HepG2 (cell line): ENCODE results near the gene WDR5B. TPM values are rescaled to one million over a fixed set of nuclear protein-coding genes. Genes with fewer than 3 reads are reported as not detected.

ENCODE experiments used
- ATF3 ChIP-seq: sonication (generic); formaldehyde crosslinking; IDR thresholded peaks from 2 replicates; pipeline ENCODE4 v1.4.0; 2020; ENCODE audit warnings: missing genetic modification reagents
- CCAR2 ChIP-seq: fragments of 200-400 bp; formaldehyde crosslinking; optimal IDR thresholded peaks from 2 replicates; pipeline ENCODE3; 2018; ENCODE audit warnings: low read depth, mild to moderate bottlenecking, low read length, moderate library complexity
- CEBPG ChIP-seq: IDR thresholded peaks from 2 replicates; pipeline ENCODE4 v1.6.1; 2016
- CSRNP1 ChIP-seq: sonication (generic); formaldehyde crosslinking; IDR thresholded peaks from 2 replicates; pipeline ENCODE4 v1.8.1; 2023; ENCODE audit warnings: mild to moderate bottlenecking, missing genetic modification reagents
- ELF1 ChIP-seq: sonication (generic); formaldehyde crosslinking; IDR thresholded peaks from 2 replicates; pipeline ENCODE4 v1.4.0; 2020; ENCODE audit warnings: missing genetic modification reagents
- NFRKB ChIP-seq: fragments of 450-650 bp; IDR thresholded peaks from 2 replicates; pipeline ENCODE4 v1.6.1; 2017
- RFX5 ChIP-seq: IDR thresholded peaks from 2 replicates; pipeline ENCODE4 v1.6.1; 2011; ENCODE audit warnings: low read depth, low read length, improper control_type of control experiment
- SIN3A ChIP-seq: IDR thresholded peaks from 2 replicates; pipeline ENCODE4 v1.6.1; 2011; ENCODE audit warnings: low read depth, mild to moderate bottlenecking, control low read depth, low read length, borderline replicate concordance
- TARDBP ChIP-seq: sonication (generic); formaldehyde crosslinking; IDR thresholded peaks from 2 replicates; pipeline ENCODE4 v1.8.0; 2022; ENCODE audit warnings: mild to moderate bottlenecking, missing genetic modification reagents
- TCF7 ChIP-seq: sonication (generic); IDR thresholded peaks from 2 replicates; pipeline ENCODE4 v1.6.1; 2016; ENCODE audit warnings: antibody characterized with exemption, low read depth
- TEAD2 ChIP-seq: sonication (generic); formaldehyde crosslinking; IDR thresholded peaks from 2 replicates; pipeline ENCODE4 v1.9.0; 2021; ENCODE audit warnings: missing genetic modification reagents
- TOE1 ChIP-seq: sonication (generic); formaldehyde crosslinking; IDR thresholded peaks from 2 replicates; pipeline ENCODE4 v1.4.0; 2020; ENCODE audit warnings: mild to moderate bottlenecking, missing genetic modification reagents
- ZBTB44 ChIP-seq: sonication (generic); formaldehyde crosslinking; IDR thresholded peaks from 2 replicates; pipeline ENCODE4 v1.4.0; 2020; ENCODE audit warnings: missing genetic modification reagents
- ZFP82 ChIP-seq: sonication (generic); formaldehyde crosslinking; IDR thresholded peaks from 2 replicates; pipeline ENCODE4 v1.5.1; 2020; ENCODE audit warnings: mild to moderate bottlenecking, missing genetic modification reagents, borderline replicate concordance
- ZNF224 ChIP-seq: sonication (generic); formaldehyde crosslinking; IDR thresholded peaks from 2 replicates; pipeline ENCODE4 v1.5.0; 2020; ENCODE audit warnings: mild to moderate bottlenecking, missing genetic modification reagents
- ZNF468 ChIP-seq: sonication (generic); formaldehyde crosslinking; IDR thresholded peaks from 2 replicates; pipeline ENCODE4 v1.8.0; 2022; ENCODE audit warnings: mild to moderate bottlenecking, moderate library complexity, missing genetic modification reagents
- ZNF547 ChIP-seq: sonication (generic); formaldehyde crosslinking; IDR thresholded peaks from 2 replicates; pipeline ENCODE4 v1.5.1; 2020; ENCODE audit warnings: mild to moderate bottlenecking, missing genetic modification reagents
- ZNF564 ChIP-seq: sonication (generic); formaldehyde crosslinking; IDR thresholded peaks from 2 replicates; pipeline ENCODE4 v1.8.1; 2023; ENCODE audit warnings: mild to moderate bottlenecking, missing genetic modification reagents
- ZNF674 ChIP-seq: sonication (generic); formaldehyde crosslinking; IDR thresholded peaks from 2 replicates; pipeline ENCODE4 v1.5.0; 2020; ENCODE audit warnings: low read depth, mild to moderate bottlenecking, missing genetic modification reagents
- ZNF709 ChIP-seq: sonication (generic); formaldehyde crosslinking; IDR thresholded peaks from 2 replicates; pipeline ENCODE4 v1.5.0; 2020; ENCODE audit warnings: mild to moderate bottlenecking, missing genetic modification reagents
- ZNF740 ChIP-seq: sonication (generic); formaldehyde crosslinking; IDR thresholded peaks from 2 replicates; pipeline ENCODE4 v1.4.0; 2020; ENCODE audit warnings: missing genetic modification reagents
- polyA plus RNA-seq, 8 experiments: library from polyadenylated mRNA; depleted of rRNA in 3 of 8; stranded (reverse) in 7 of 8; unstranded in 1 of 8; fragments of >200 nt; fragmentation: Illumina TruSeq in 4 of 8; extraction: Trizol in 4 of 8; gene quantifications; 2 replicates each; pipeline versions ENCODE4 v1.2.1 to v1.2.3, GENCODE V29; 2011 to 2016; ENCODE audit warnings: low read depth in 4 of 8, missing spikeins in 1 of 8, mixed read lengths in 1 of 8; ENCODE audit not compliant: insufficient read depth in 1 of 8
- total RNA-seq, 5 experiments: library from RNA; depleted of rRNA; stranded (reverse); fragments of >200 nt; fragmentation: Illumina TruSeq; extraction: Trizol; gene quantifications; 2 replicates each; pipeline ENCODE4 v1.2.3, GENCODE V29; 2016; ENCODE audit warnings: low read depth in 1 of 5
- TF ChIP-seq, protein P1 (sequence below): sonication (generic); formaldehyde crosslinking; IDR thresholded peaks from 2 replicates; pipeline ENCODE4 v1.5.0; 2020; ENCODE audit warnings: mild to moderate bottlenecking, missing genetic modification reagents, borderline replicate concordance

WDR5B gene
- total and polyA plus RNA-seq, 2 of the 13 experiments (the other 11 are each of a cell fraction or from before 2014, with no cell fraction given): 2.5 to 3.6 TPM

GRCh38 chr3:122383771-122384697 lies 31.8 kb downstream of the WDR5B start, which contains the start of gene FAM162A (continued):
- TF ChIP-seq TEAD2: no peak
- TF ChIP-seq ZNF224 (CRISPR knock-in tag): peak; percentile 80; the same call in 1 of the 2 replicates
- peak; percentile 45; the same call in 1 of the 2 replicates for TF ChIP-seq ELF1
- peak; percentile 77; the same call in 1 of the 2 replicates for TF ChIP-seq ZNF740 (CRISPR knock-in tag)
- TF ChIP-seq CCAR2: no peak
- TF ChIP-seq TARDBP (CRISPR knock-in tag): peak; percentile 91
- peak; percentile 94 for TF ChIP-seq SIN3A
- peak; percentile 90; the same call in 1 of the 2 replicates for TF ChIP-seq ZNF564 (CRISPR knock-in tag)
- peak; percentile 82 for TF ChIP-seq ZBTB44 (CRISPR knock-in tag)
- TF ChIP-seq CEBPG (CRISPR knock-in tag): peak; percentile 55
- TF ChIP-seq RFX5: peak; percentile 45; the same call in 1 of the 2 replicates
- no peak for TF ChIP-seq ZNF468 (CRISPR knock-in tag)
- TF ChIP-seq ZFP82: no peak
- TF ChIP-seq, protein P1, sequence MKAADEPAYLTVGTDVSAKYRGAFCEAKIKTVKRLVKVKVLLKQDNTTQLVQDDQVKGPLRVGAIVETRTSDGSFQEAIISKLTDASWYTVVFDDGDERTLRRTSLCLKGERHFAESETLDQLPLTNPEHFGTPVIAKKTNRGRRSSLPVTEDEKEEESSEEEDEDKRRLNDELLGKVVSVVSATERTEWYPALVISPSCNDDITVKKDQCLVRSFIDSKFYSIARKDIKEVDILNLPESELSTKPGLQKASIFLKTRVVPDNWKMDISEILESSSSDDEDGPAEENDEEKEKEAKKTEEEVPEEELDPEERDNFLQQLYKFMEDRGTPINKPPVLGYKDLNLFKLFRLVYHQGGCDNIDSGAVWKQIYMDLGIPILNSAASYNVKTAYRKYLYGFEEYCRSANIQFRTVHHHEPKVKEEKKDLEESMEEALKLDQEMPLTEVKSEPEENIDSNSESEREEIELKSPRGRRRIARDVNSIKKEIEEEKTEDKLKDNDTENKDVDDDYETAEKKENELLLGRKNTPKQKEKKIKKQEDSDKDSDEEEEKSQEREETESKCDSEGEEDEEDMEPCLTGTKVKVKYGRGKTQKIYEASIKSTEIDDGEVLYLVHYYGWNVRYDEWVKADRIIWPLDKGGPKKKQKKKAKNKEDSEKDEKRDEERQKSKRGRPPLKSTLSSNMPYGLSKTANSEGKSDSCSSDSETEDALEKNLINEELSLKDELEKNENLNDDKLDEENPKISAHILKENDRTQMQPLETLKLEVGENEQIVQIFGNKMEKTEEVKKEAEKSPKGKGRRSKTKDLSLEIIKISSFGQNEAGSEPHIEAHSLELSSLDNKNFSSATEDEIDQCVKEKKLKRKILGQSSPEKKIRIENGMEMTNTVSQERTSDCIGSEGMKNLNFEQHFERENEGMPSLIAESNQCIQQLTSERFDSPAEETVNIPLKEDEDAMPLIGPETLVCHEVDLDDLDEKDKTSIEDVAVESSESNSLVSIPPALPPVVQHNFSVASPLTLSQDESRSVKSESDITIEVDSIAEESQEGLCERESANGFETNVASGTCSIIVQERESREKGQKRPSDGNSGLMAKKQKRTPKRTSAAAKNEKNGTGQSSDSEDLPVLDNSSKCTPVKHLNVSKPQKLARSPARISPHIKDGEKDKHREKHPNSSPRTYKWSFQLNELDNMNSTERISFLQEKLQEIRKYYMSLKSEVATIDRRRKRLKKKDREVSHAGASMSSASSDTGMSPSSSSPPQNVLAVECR (CRISPR knock-in tag): peak; percentile 94
- TF ChIP-seq TOE1: no peak
- TF ChIP-seq ZNF709: peak; percentile 74; the same call in 1 of the 2 replicates
- peak; percentile 53; the same call in 1 of the 2 replicates for TF ChIP-seq ATF3 (CRISPR knock-in tag)
- no peak for TF ChIP-seq TCF7
- peak; percentile 95 for TF ChIP-seq CSRNP1 (CRISPR knock-in tag)
- peak; percentile 93 for TF ChIP-seq ZNF547 (CRISPR knock-in tag)
- TF ChIP-seq NFRKB: no peak
- TF ChIP-seq ZNF674 (CRISPR knock-in tag): no peak
